ENCODE data around the gene HK3. TPM values are rescaled to one million over a fixed set of nuclear protein-coding genes. Genes with fewer than 3 reads are reported as not detected.

HK3 gene
- total RNA-seq, 1 experiment from 2014 or later = 1.5 TPM

GRCh38 chr5:176851380-176851779 is 47.8 kb downstream of the HK3 start:
- no peaks in the 10 kb centered on the region for H3K9me3 Mint-ChIP-seq (ENCODE audit: low read depth, unreplicated experiment)
- TF ChIP-seq CTCF (IDR thresholded peaks at IDR 0.05; ENCODE audit: unreplicated experiment) = no peak
- no peak overlapping the region for H3K4me3 Mint-ChIP-seq (ENCODE audit: low read depth, unreplicated experiment)
- H3K36me3 Mint-ChIP-seq (ENCODE audit: insufficient read depth, unreplicated experiment) = no peaks in the 10 kb centered on the region
- no TSS peak for BruUV-seq (replicated peaks)
- no peaks in the 10 kb centered on the region for H3K27me3 Mint-ChIP-seq (ENCODE audit: unreplicated experiment)
- intact Hi-C loops (cut with micrococcal nuclease; ENCODE audit: unreplicated experiment) = no loop called here
- no peak for DNase-seq
- no peaks in the 10 kb centered on the region for H3K4me1 Mint-ChIP-seq (ENCODE audit: low read depth, unreplicated experiment)
- CTCF ChIA-PET = no interaction called here
- H3K27ac Mint-ChIP-seq (ENCODE audit: unreplicated experiment) = no peak overlapping the region

- Mint-ChIP-seq H3K4me3 (ENCODE audit: low read depth, unreplicated experiment) (no peak overlapping the region), H3K27ac (ENCODE audit: unreplicated experiment) (no peak overlapping the region), H3K36me3 (ENCODE audit: insufficient read depth, unreplicated experiment) (no peaks in the 10 kb centered on the region), H3K9me3 (ENCODE audit: low read depth, unreplicated experiment) (no peaks in the 10 kb centered on the region), H3K4me1 (ENCODE audit: low read depth, unreplicated experiment) (peaks cover 7% of the 10 kb centered on the region), H3K27me3 (ENCODE audit: unreplicated experiment) (no peaks in the 10 kb centered on the region)
- DNase-seq = no peak
- no TSS peak for BruUV-seq (replicated peaks)
- CTCF ChIA-PET = no interaction called here
- intact Hi-C loops (cut with micrococcal nuclease; ENCODE audit: unreplicated experiment) = no loop called here
- no peak for TF ChIP-seq CTCF (IDR thresholded peaks at IDR 0.05; ENCODE audit: unreplicated experiment)
These were observed 48.5 kb downstream of the HK3 start for GRCh38 chr5:176850371-176851245.

- Mint-ChIP-seq H3K36me3 (ENCODE audit: insufficient read depth, unreplicated experiment) (no peaks in the 10 kb centered on the region), H3K4me3 (ENCODE audit: low read depth, unreplicated experiment) (no peak overlapping the region), H3K27me3 (ENCODE audit: unreplicated experiment) (no peaks in the 10 kb centered on the region), H3K9me3 (ENCODE audit: low read depth, unreplicated experiment) (no peaks in the 10 kb centered on the region), H3K27ac (ENCODE audit: unreplicated experiment) (no peak overlapping the region), H3K4me1 (ENCODE audit: low read depth, unreplicated experiment) (peaks cover 15% of the 10 kb centered on the region)
- TF ChIP-seq CTCF (IDR thresholded peaks at IDR 0.05; ENCODE audit: unreplicated experiment) = no peak
- BruUV-seq (replicated peaks) = no TSS peak
- intact Hi-C loops (cut with micrococcal nuclease; ENCODE audit: unreplicated experiment) = no loop called here
- CTCF ChIA-PET = interaction anchor here (0.7 kb wide), 1 partner anchor 8 kb away, joined by 3 read pairs; no protein-coding TSS in a partner anchor
- DNase-seq = no peak
These were observed 49.4 kb downstream of the HK3 start for GRCh38 chr5:176849611-176850227.

GRCh38 chr5:176848651-176849050 is 50.5 kb downstream of the HK3 start:
- no peak for DNase-seq
- no peaks in the 10 kb centered on the region for H3K27me3 Mint-ChIP-seq (ENCODE audit: unreplicated experiment)
- H3K9me3 Mint-ChIP-seq (ENCODE audit: low read depth, unreplicated experiment) = no peaks in the 10 kb centered on the region
- H3K27ac Mint-ChIP-seq (ENCODE audit: unreplicated experiment) = no peak overlapping the region
- no peak overlapping the region for H3K4me3 Mint-ChIP-seq (ENCODE audit: low read depth, unreplicated experiment)
- intact Hi-C loops (cut with micrococcal nuclease; ENCODE audit: unreplicated experiment) = no loop called here
- no peaks in the 10 kb centered on the region for H3K36me3 Mint-ChIP-seq (ENCODE audit: insufficient read depth, unreplicated experiment)
- CTCF ChIA-PET = no interaction called here
- no peak for TF ChIP-seq CTCF (IDR thresholded peaks at IDR 0.05; ENCODE audit: unreplicated experiment)
- peaks cover 15% of the 10 kb centered on the region for H3K4me1 Mint-ChIP-seq (ENCODE audit: low read depth, unreplicated experiment)
- no TSS peak for BruUV-seq (replicated peaks)

Data from Calu3 (cell line).